ENCODE results near the gene ARHGEF7.

- TF ChIP-seq CTCF (conservative IDR thresholded peaks at IDR 0.05; ENCODE audit: low read length) (no peak), EZH2phosphoT487 (IDR thresholded peaks at IDR 0.05; ENCODE audit: borderline replicate concordance) (no peak)
These were observed 87.6 kb downstream of the ARHGEF7 start for GRCh38 chr13:111202745-111203144.
